Measurements from ENCODE around the gene KYNU. TPM values are rescaled to one million over a fixed set of nuclear protein-coding genes. Genes with fewer than 3 reads are reported as not detected.

Gene KYNU
- total and polyA plus RNA-seq, 9 of the 15 experiments (the other 6 are each of a cell fraction or from before 2014, with no cell fraction given): 2.6 to 11.6 (median 7.2) TPM

DNA sequence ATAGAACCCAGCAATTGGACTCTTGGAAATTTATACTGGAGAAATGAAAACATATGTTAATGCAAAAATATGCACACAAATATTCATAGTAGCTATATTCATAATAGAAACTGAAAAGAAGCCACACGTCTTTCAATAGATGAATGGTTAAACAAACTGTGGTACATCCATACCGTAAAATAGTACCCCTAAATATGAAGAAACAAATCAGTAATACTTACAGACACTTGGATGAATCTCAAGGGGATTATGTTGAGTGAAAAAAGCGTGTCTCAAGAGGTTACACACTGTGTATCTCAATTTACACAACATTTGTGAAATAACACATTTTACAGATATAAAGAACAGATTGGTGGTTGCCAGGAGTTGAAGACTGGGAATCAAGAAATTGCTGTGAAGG, 190.6 kb downstream of the KYNU start:
- Histone ChIP-seq H3K79me2 (ENCODE audit: control insufficient read depth, insufficient read depth, low read length) (no peaks in the 10 kb centered on the region), H3K27ac (ENCODE audit: extremely low read depth, low read depth, low read length) (no peak overlapping the region), H3K27me3 (ENCODE audit: control insufficient read depth in 2 of 2, insufficient read depth in 2 of 2, low read length in 2 of 2) (no peaks in the 10 kb centered on the region), H3K36me3 (ENCODE audit: control insufficient read depth, insufficient read depth, low read length) (no peaks in the 10 kb centered on the region), H3K4me2 (ENCODE audit: insufficient read depth, low read length) (no peak overlapping the region), H2AFZ (ENCODE audit: low read depth, low read length) (no peak overlapping the region), H3K9me1 (ENCODE audit: control insufficient read depth, insufficient read depth, low read length) (no peaks in the 10 kb centered on the region), H3K4me3 (no peak overlapping the region), H3K9ac (ENCODE audit: insufficient read depth in 1 of 2, low read depth in 2 of 2, low read length in 2 of 2) (no peak overlapping the region), H4K20me1 (replicated peaks; ENCODE audit: control insufficient read depth, insufficient read depth, low read length) (no peaks in the 10 kb centered on the region), H3K4me1 (replicated peaks in 1 of 2; ENCODE audit: control insufficient read depth in 2 of 2, insufficient read depth in 2 of 2, low read length in 2 of 2) (no peaks in the 10 kb centered on the region), H3K9me3 (replicated peaks; ENCODE audit: control insufficient read depth, insufficient read depth, low read depth, low read length) (peaks cover 1% of the 10 kb centered on the region; the same call in 1 of the 2 replicates)
- FAIRE-seq (no peak), DNase-seq (ENCODE audit: extremely low read depth in 1 of 4, low spot score in 3 of 4) (no peak), ATAC-seq (no peak)
- intact Hi-C loops (cut with micrococcal nuclease): no loop called here
- in situ Hi-C loops (cut with MboI): no loop called here
- TF ChIP-seq, protein P1, sequence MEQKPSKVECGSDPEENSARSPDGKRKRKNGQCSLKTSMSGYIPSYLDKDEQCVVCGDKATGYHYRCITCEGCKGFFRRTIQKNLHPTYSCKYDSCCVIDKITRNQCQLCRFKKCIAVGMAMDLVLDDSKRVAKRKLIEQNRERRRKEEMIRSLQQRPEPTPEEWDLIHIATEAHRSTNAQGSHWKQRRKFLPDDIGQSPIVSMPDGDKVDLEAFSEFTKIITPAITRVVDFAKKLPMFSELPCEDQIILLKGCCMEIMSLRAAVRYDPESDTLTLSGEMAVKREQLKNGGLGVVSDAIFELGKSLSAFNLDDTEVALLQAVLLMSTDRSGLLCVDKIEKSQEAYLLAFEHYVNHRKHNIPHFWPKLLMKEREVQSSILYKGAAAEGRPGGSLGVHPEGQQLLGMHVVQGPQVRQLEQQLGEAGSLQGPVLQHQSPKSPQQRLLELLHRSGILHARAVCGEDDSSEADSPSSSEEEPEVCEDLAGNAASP (IDR thresholded peaks at IDR 0.05): no peak
- POLR2A ChIA-PET: no interaction called here
- CTCF ChIA-PET (ENCODE audit: low intra/inter-chr PET ratio): no interaction called here
- BruUV-seq (replicated peaks): no TSS peak
- WGBS (ENCODE audit: insufficient coverage, low coverage, missing lambda C conversion rate): 0% methylated on average over 3 of the region's 3 CpGs

DNA sequence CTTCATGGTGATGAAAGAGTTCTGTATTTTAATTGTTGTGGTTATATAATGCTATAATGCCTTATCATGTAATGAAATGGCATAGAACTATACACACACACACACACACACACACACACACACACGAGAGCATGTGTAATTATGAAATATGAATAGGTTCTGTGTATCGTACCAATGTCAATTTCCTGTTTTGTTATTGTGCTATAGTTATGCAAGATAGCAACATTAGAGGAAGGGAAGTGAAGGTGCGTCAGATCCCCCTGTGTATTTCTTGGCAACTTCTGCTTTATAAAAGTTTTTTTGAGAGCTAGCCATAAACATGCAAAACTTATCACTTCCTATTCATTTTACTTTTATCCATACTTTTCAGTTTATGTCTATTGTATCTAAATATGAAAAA, 191.0 kb downstream of the KYNU start:
- Histone ChIP-seq H2AFZ (ENCODE audit: low read depth, low read length) (no peak overlapping the region), H3K79me2 (ENCODE audit: control insufficient read depth, insufficient read depth, low read length) (no peaks in the 10 kb centered on the region), H3K4me1 (replicated peaks in 1 of 2; ENCODE audit: control insufficient read depth in 2 of 2, insufficient read depth in 2 of 2, low read length in 2 of 2) (no peaks in the 10 kb centered on the region), H3K27me3 (ENCODE audit: control insufficient read depth in 2 of 2, insufficient read depth in 2 of 2, low read length in 2 of 2) (no peaks in the 10 kb centered on the region), H3K4me2 (ENCODE audit: insufficient read depth, low read length) (no peak overlapping the region), H3K4me3 (no peak overlapping the region), H3K9ac (ENCODE audit: insufficient read depth in 1 of 2, low read depth in 2 of 2, low read length in 2 of 2) (no peak overlapping the region), H4K20me1 (replicated peaks; ENCODE audit: control insufficient read depth, insufficient read depth, low read length) (no peaks in the 10 kb centered on the region), H3K27ac (ENCODE audit: extremely low read depth, low read depth, low read length) (no peak overlapping the region), H3K9me3 (replicated peaks; ENCODE audit: control insufficient read depth, insufficient read depth, low read depth, low read length) (peaks cover 1% of the 10 kb centered on the region; the same call in 1 of the 2 replicates), H3K36me3 (ENCODE audit: control insufficient read depth, insufficient read depth, low read length) (no peaks in the 10 kb centered on the region), H3K9me1 (ENCODE audit: control insufficient read depth, insufficient read depth, low read length) (no peaks in the 10 kb centered on the region)
- CTCF ChIA-PET (ENCODE audit: low intra/inter-chr PET ratio): no interaction called here
- BruUV-seq (replicated peaks): no TSS peak
- intact Hi-C loops (cut with micrococcal nuclease) (no loop called here), in situ Hi-C loops (cut with MboI) (no loop called here)
- POLR2A ChIA-PET: no interaction called here
- 0% methylated on average over 3 of the region's 3 CpGs for WGBS (ENCODE audit: insufficient coverage, low coverage, missing lambda C conversion rate)
- DNase-seq (ENCODE audit: extremely low read depth in 1 of 4, low spot score in 3 of 4) (no peak), FAIRE-seq (no peak), ATAC-seq (no peak)
- TF ChIP-seq, protein P2, sequence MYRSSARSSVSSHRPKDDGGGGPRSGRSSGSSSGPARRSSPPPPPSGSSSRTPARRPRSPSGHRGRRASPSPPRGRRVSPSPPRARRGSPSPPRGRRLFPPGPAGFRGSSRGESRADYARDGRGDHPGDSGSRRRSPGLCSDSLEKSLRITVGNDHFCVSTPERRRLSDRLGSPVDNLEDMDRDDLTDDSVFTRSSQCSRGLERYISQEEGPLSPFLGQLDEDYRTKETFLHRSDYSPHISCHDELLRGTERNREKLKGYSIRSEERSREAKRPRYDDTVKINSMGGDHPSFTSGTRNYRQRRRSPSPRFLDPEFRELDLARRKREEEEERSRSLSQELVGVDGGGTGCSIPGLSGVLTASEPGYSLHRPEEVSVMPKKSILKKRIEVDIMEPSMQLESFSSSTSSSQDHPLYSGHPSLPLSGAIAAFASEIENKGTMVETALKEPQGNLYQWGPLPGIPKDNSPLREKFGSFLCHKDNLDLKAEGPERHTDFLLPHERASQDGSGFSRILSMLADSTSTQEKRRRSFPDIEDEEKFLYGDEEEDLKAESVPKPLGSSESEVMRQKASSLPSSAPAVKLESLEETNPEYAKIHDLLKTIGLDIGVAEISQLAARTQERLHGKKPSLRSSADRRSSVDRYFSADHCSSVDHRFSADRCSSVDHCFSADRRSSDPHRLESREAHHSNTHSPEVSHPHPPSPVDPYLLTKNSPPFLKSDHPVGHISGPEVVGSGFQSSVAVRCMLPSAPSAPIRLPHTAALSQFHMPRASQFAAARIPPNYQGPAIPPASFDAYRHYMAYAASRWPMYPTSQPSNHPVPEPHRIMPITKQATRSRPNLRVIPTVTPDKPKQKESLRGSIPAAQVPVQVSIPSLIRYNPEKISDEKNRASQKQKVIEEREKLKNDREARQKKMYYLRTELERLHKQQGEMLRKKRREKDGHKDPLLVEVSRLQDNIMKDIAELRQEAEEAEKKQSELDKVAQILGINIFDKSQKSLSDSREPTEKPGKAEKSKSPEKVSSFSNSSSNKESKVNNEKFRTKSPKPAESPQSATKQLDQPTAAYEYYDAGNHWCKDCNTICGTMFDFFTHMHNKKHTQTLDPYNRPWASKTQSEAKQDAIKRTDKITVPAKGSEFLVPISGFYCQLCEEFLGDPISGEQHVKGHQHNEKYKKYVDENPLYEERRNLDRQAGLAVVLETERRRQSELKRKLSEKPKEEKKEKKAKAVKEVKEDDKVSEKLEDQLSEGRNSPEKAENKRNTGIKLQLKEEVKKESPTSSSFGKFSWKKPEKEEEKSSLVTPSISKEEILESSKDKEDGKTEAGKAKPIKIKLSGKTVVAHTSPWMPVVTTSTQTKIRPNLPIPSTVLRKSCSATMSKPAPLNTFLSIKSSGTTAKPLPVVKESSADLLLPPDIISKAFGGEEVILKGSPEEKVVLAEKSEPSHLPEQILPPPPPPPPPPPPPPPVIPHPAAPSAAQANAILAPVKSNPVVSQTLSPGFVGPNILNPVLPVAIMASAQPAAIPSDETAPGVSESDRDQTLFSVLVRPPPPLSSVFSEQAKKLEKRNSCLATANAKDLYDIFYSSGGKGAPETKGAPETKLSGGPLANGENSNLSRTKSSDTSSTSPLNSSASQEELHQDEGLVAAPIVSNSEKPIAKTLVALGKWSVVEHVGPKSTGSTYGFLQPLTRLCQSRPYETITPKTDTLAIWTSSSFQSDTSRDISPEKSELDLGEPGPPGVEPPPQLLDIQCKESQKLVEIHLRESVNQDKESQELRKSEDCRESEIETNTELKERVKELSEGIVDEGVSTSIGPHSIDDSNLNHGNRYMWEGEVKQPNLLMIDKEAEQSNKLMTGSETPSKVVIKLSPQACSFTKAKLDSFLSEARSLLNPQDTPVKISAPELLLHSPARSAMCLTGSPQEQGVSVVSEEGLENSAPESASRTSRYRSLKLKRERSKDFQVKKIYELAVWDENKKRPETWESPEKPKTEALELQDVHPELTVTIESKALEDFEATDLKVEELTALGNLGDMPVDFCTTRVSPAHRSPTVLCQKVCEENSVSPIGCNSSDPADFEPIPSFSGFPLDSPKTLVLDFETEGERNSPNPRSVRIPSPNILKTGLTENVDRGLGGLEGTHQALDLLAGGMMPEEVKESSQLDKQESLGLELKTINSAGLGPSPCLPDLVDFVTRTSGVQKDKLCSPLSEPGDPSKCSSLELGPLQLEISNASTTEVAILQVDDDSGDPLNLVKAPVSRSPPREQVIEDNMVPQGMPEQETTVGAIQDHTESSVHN (IDR thresholded peaks at IDR 0.05; ENCODE audit: borderline replicate concordance in 1 of 2, low read depth in 1 of 2): no peak
- TF ChIP-seq, protein P3, sequence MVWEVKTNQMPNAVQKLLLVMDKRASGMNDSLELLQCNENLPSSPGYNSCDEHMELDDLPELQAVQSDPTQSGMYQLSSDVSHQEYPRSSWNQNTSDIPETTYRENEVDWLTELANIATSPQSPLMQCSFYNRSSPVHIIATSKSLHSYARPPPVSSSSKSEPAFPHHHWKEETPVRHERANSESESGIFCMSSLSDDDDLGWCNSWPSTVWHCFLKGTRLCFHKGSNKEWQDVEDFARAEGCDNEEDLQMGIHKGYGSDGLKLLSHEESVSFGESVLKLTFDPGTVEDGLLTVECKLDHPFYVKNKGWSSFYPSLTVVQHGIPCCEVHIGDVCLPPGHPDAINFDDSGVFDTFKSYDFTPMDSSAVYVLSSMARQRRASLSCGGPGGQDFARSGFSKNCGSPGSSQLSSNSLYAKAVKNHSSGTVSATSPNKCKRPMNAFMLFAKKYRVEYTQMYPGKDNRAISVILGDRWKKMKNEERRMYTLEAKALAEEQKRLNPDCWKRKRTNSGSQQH (CRISPR knock-in tag; IDR thresholded peaks at IDR 0.05): no peak
- no peak for TF ChIP-seq TSC22D4 (tag; IDR thresholded peaks at IDR 0.05)

Data from K562 (cell line).